Skeletal muscle cell (primary cell): ENCODE data around the gene PCDHGC3.

Experiments
- DNase-seq: peaks from one replicate; pipeline ENCODE4 v3.0.0-alpha.2; 2010; ENCODE audit warnings: low read depth
- H3K4me3 ChIP-seq: 2 replicates; pipeline ENCODE4 v1.5.1; 2011; ENCODE audit warnings: low read depth, mild to moderate bottlenecking, control low read depth, low read length, moderate library complexity

The PCDHGC3 gene

DNA sequence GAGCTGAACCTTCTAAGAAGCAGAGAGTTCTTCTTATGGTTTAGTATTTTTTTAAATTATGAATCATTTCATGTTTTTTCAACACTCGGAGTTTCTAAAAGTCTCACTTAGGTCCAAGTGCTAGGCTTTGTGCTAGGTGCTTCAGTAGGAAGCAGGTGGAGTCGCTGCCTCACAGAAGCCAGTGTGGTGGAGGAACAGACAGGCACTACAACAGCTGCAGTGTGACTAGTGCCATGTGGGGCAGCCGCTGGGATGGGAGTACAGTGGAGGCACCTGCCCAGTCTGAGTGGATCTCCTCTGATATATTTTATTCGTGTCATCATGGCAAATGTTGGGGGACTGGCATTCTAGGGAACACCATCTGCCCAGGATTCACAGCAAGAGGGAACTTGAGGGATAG, 28.4 kb downstream of the PCDHGC3 start:
- DNase-seq: no peak
- no peak overlapping the region for H3K4me3 ChIP-seq

DNA sequence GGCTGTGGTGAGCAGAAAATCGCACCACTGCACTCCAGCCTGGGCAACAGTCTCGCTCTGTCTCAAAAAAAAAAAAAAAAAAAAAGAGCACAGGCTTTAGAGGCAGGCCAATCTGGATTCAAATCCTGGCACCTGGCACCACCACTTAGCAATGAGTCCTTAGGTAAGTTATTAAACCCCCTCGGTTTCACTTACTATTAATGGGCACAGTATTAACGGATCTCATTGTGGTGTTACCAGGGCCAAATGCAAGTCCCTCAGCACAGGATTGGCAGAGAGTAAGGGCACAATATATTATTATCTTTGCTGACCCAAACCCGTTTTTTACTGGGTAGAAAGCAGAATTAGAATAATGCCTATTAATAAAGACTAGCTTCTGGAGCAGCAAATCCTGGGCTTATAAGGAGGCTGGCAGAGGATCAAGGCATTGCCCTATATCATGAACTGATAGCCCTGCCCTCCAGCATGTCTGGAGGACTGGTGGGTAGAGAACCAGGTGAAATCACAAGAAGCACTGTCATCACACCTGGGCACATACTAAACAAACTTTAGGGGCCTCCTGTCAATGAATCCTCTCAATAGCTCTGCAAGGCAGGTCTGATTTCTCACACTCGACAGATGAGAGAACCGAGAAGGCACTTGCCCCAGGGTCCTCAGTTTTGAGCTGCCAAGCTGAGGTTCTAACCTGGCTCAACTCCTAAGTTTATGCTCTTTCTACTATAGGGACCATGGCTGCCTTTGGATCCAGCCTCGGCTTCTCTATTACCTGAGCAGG, 30.8 kb downstream of the PCDHGC3 start:
- H3K4me3 ChIP-seq: no peak overlapping the region
- DNase-seq: no peak

DNA sequence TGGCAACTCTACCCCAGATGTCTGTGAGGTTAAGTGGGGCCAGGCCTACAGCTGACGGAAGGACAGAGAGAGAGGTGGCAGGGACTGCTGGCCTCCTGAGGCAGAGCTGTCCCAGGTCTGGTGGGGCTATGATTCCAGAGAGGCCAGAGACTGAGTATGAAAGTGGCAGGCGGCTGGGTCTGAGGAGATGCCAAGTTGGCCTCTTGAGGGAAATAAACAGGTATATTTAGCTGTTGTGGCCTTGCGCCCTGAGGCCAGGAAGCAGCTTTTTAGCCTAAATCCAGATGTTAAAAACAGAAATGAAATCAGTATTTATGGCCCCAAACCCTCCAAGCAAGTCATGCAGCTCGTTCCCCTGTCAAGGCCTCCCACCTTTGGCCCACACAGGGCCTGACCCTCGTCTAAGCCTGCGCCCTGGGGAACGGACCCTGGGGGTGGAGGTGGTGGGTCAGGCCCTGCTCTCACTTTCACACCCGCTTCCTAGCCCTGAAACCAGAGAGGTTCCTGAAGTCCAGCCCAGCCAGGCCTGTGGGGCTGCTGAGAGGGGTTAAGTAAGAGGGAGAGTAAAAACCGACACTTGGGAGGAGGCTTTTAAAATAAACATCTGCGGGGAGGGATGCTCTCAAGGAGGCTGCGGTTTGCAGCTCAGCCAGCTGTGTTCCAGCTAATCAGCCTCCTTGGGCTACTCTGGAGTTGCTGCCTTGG, 31.8 kb downstream of the PCDHGC3 start:
- no peak for DNase-seq
- H3K4me3 ChIP-seq: peak overlapping the region; percentile 39

DNA sequence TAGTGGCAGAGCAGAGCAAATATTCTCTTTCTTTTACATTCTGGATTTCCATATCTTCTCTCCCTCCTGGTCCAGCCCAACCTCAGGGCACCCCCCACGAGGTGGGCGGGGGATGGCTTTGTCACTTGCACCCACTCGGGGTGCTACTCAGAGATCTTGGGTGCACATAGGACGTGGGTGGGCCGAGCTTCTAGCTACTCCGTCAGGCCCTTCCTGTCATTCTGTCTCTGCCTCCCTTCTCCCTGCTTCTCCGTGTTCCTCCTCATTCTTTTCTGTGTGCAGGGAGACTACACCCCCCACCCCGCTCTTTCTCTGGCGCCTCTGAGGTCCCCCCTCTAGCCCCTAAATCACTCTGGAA, 32.7 kb downstream of the PCDHGC3 start:
- H3K4me3 ChIP-seq: peak overlapping the region; percentile 39
- DNase-seq: no peak

DNA sequence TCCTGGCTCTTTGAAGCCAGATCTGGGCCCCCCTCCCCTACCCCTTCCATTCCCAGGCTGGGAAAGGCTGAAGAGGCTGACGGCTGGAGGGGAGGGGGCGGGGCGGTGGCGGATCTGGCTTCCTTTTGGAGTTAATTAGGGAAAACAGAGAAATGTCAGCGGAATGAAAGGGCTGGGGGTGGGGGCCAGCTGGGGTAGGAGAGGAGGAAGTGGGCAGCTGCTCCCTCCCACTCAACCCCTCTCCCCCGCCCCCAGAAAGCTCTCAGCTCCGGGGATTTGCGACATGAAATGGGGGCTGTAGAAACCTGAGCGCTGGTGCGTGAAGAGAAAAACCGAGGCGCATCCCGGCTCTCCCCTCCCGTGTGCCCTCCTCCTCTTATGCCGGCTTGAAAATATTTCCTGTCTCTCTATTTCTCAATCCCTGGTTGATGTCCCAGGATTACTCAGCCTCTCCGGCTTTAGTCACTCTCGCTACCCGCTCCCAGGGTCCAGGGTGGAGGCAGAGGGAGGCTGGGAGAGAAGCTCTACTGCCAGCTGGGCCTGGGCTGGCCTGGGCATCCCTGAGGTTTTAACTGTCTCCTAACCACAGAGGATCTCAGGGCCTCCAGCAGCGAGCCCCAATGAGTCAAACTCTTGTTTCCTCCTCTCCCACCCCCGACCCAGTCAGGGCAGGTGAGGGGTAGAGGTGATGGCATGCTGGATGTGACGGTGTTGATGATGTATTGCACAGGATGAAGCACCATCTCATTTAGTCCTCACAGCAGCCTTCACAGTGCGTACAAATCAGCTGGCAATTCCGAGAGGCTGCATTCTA, 33.2 kb downstream of the PCDHGC3 start:
- peak overlapping the region; percentile 39 for H3K4me3 ChIP-seq
- peak; percentile 94 for DNase-seq

DNA sequence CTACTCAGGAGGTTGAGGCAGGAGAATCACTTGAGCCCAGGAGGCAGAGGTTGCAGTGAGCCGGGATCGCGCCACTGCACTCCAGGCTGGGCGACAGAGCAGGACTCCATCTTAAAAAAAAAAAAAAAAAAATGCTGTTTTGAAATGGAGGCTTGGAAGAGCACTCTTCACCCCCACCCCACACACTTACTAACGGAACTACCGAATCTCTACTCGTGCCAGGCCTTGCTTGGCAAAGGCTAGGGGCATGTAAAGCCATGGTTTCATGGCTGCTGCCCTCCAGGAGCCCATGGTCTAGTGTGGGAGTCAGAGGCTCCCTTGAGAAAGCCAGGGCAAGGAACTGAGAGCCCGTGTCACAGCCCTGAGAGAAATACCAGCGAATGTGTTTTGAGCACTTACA, 34.4 kb downstream of the PCDHGC3 start:
- no peak for DNase-seq
- no peak overlapping the region for H3K4me3 ChIP-seq

DNA sequence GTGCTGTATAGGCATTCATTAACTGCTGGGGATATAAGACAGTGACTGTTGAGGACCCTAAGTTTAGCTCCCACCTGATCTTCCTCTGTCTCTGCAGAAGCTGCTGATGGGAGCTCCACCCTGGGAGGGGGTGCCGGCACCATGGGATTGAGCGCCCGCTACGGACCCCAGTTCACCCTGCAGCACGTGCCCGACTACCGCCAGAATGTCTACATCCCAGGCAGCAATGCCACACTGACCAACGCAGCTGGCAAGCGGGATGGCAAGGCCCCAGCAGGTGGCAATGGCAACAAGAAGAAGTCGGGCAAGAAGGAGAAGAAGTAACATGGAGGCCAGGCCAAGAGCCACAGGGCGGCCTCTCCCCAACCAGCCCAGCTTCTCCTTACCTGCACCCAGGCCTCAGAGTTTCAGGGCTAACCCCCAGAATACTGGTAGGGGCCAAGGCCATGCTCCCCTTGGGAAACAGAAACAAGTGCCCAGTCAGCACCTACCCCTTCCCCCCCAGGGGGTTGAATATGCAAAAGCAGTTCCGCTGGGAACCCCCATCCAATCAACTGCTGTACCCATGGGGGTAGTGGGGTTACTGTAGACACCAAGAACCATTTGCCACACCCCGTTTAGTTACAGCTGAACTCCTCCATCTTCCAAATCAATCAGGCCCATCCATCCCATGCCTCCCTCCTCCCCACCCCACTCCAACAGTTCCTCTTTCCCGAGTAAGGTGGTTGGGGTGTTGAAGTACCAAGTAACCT, 35.3 kb downstream of the PCDHGC3 start:
- H3K4me3 ChIP-seq: no peak overlapping the region
- no peak for DNase-seq

DNA sequence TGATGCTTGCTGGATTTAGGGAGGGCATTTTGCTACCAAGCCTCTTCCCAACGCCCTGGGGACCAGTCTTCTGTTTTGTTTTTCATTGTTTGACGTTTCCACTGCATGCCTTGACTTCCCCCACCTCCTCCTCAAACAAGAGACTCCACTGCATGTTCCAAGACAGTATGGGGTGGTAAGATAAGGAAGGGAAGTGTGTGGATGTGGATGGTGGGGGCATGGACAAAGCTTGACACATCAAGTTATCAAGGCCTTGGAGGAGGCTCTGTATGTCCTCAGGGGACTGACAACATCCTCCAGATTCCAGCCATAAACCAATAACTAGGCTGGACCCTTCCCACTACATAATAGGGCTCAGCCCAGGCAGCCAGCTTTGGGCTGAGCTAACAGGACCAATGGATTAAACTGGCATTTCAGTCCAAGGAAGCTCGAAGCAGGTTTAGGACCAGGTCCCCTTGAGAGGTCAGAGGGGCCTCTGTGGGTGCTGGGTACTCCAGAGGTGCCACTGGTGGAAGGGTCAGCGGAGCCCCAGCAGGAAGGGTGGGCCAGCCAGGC, 36.1 kb downstream of the PCDHGC3 start:
- DNase-seq: no peak
- no peak overlapping the region for H3K4me3 ChIP-seq

DNA sequence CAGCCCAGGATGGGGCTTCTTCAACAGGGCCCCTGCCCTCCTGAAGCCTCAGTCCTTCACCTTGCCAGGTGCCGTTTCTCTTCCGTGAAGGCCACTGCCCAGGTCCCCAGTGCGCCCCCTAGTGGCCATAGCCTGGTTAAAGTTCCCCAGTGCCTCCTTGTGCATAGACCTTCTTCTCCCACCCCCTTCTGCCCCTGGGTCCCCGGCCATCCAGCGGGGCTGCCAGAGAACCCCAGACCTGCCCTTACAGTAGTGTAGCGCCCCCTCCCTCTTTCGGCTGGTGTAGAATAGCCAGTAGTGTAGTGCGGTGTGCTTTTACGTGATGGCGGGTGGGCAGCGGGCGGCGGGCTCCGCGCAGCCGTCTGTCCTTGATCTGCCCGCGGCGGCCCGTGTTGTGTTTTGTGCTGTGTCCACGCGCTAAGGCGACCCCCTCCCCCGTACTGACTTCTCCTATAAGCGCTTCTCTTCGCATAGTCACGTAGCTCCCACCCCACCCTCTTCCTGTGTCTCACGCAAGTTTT, 36.7 kb downstream of the PCDHGC3 start:
- DNase-seq: no peak
- H3K4me3 ChIP-seq: peak overlapping the region; percentile 46

DNA sequence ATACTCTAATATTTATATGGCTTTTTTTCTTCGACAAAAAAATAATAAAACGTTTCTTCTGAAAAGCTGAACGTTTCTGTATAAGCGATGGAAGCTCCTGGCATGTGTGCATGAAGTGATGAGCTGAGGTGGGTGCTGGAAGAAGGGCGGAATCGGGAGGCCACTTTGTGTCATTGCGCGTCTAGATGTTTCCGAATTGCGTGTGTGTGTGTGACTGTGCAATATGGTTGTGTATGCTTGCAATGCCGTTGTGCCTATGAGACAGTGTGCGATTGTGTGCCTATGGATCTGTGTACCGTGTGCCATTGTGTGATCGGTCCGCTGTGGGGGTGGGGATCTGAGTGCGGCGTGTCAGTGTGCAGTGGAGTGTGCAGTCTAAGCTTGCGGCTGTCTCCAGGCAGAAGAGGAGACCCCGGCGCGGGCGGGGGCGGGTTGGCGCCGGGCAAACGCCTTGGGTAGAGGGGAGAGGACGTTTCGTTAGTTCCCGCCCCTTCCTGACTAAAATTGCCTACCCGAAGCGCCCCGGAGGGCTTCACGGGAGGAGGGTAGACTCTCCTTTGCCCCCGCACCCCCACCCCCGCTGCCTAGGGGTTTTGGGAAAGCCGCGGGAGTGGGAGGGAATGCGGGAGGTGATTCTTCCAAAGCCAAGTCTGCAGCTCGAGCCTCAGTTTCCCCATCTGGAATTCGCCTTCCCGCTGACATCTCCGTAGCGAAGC, 37.3 kb downstream of the PCDHGC3 start:
- H3K4me3 ChIP-seq: peak overlapping the region; percentile 46
- DNase-seq: no peak

DNA sequence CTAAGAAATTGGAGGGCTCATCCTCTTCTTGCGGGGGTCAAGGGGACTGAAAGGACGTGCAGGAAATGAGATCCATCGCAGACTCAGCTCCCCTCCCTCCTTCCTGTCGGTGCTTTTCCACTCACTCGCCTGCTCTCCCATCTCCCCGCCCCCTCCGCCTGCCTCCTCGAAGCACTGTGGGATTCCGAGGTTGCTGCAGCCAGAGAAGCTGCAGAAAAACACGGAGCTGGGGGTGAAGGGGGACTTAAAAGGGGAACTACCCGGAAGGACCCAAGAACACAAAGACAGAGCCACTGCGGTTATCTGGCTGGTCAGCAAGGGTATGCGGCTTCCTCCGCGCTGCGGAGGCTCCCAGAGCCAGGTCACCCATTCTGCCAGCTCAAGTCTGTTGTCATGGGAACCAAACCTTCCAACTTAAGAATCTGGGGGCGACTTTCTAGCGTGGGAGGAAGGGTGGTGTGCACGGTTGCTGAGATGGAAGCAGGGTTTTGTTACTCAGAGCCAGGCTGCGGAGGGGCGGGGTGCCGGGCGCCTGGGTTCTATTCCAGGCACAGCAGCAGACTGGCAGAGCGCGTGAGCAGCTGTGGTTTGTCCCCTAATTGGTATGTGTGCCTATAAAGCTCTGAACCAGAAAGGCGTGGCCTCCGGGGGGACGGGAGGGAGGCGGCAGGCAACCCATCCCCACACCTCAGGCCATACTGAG, 38.0 kb downstream of the PCDHGC3 start:
- no peak for DNase-seq
- H3K4me3 ChIP-seq: peak overlapping the region; percentile 46

DNA sequence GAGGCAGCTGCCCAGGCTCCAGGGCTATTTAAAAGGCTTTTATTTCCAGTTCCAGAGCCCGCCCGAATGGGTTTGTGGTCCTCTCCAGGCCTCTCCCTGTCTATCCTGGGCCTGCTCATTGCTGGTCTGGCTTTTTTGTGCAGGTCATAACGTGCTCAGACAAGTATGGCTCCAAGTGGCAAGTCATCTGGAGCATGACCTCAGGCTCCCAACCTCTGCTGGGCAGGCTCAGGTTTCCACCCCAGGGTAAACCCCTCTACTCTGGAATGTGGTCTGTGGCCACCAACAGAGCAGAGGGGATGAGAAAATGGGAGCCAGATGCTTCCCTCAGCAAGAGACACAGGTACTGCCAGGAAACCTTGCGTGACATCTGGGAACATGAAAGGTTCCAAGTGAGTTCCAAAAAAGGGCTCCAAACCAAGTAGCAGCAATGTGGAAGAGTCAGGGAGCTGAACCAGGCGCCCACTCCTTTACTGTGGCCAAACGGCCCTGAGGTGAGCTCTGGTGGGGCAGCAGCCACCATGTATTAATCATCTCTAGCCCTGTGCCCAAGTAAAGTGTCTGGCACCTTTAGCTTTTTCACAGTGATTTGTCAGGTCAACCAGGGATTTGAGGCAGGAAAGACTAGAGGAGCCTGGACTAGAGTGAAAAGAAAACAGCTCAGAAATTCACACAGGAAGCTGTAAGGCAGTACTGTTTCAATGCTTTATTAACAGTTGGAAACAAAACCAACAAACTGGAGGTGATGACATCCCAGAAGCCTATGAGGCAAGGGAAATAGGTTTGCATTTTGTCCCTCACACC, 38.8 kb downstream of the PCDHGC3 start:
- H3K4me3 ChIP-seq: peak overlapping the region; percentile 46
- no peak for DNase-seq

DNA sequence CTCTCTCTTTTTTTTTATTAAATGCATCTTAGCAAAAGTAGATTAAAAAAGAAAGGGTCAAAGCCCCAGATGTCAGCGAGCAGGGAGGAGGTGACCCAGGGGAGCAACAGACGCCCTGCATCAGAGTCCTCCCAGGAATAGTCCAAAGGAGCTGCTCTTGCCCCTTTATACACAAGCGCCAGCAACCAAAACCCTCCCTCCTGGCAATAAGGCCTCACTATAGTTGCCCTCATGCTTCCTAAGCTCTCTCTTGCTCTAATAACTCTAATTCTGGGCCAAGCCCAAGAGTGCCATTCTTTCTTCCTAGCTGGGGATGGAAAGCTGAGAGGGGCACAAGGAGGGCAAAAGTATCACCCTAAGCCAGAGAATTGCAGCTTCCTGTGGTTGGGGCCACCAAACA, 39.4 kb downstream of the PCDHGC3 start:
- DNase-seq: no peak
- H3K4me3 ChIP-seq: no peak overlapping the region

DNA sequence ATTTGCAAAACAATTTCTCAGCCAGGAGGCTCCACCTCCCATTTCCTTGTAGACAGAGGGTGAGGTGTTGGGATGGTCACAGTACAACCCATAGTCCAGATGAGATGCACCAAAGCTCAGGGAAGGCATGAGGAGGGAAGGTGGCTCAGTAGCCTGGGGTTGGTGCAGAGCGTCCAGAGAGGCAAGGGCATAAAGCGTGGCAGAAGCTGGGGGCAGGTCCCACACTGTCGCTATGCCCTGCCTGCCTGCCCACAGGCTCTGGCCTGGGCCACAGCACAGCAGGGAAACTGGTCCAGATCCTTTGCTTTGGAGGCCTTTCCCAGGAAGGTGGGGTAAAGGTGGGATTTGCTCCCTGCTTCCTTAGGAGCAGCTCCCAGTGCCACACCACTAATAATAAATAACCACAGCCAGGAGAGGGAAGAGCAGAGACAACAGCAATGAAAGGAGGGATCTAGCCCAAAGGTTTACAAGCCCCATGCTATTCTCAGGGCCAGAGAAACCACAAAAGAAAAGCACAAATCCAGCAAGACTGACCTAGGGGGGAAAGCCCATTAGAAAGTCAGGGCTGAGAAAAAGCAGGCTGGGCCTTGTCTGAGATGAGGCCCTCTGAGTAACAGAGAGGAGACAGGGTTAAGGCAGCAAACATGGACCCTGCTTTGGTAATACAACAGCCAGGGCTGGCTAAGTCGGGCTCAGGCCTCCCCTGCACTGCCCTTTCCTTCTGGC, 40.3 kb downstream of the PCDHGC3 start:
- H3K4me3 ChIP-seq: no peak overlapping the region
- DNase-seq: no peak

DNA sequence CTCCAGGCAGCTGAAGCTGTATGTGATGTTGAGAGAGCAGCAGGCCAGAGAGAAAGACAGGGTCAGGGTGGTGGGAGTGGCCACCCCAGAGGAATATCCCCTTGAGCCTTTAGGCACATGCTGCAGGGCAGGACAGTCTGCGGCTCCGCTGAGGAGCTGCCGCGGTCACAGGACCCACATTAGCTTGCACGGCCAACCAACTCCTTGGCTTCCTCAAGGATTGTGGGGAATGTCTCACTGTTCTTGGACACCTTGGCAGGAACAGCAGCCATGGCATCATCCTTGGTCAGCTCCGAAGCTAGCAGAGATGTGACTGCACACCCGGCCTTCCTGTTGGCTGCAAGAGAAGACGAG, 40.9 kb downstream of the PCDHGC3 start:
- H3K4me3 ChIP-seq: no peak overlapping the region

DNA sequence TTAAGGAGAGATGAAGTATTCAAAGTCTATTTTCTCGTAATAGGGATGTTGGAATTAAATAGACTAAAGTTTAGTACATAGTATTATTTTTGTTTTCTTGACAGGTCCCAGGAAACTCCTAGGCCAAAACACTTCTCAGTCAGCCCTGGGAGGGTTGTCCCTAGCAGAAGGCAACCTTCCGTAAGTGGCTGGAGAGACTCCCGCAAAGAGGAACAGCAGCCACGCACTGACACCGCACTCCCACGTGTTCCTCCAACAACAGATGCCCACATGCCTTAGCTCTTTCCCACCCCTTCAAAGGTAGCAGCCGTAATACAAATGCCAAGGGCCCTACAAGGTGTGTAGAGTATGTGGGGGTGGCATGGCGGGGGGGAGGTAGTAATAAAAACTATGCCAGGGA, 41.5 kb downstream of the PCDHGC3 start:
- no peak for DNase-seq
- H3K4me3 ChIP-seq: no peak overlapping the region

More for the DNA sequence above, 40.9 kb downstream of the PCDHGC3 start:
- no peak for DNase-seq
